ENCODE measurements around the gene RPL12.

Gene RPL12

GRCh38 chr9:127450830-127451607, at the start of gene RPL12, which contains the start of gene LRSAM1:
Gene RPL12, minus strand, starts transcription at chr9:127451406. Its CDS starts 89 bp downstream, at chr9:127451317.
Gene LRSAM1, plus strand, starts transcription at chr9:127451510. Its CDS starts 3,018 bp downstream, at chr9:127454528.
- peak; percentile 96 for DNase-seq (ENCODE audit: low spot score)

GRCh38 chr9:127500862-127501261, 49.7 kb upstream of the RPL12 start:
- no peak for DNase-seq (ENCODE audit: low spot score)

- DNase-seq (ENCODE audit: low spot score): no peak
These were observed 49.2 kb upstream of the RPL12 start for GRCh38 chr9:127500399-127500798.

DNA sequence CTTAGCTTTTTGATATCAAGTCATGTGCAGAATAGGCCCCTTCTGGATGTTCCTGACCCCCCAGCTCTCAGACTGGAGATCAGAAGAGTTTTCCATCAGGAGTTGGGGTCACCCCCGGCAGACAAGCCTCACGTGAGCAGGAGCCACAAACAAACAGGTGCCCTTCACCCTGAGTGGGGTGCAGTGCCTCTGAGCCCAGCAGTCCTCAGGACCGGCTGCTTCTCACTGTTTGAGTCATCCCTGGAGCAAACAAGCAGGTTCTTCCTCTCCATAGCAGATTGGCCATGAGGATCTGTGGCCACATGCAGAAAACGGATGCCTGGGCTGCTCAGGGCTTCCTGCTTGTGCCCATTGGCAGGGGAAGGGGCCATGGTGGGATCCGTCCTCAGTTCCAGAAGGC, 47.1 kb upstream of the RPL12 start:
- DNase-seq (ENCODE audit: low spot score): no peak

DNA sequence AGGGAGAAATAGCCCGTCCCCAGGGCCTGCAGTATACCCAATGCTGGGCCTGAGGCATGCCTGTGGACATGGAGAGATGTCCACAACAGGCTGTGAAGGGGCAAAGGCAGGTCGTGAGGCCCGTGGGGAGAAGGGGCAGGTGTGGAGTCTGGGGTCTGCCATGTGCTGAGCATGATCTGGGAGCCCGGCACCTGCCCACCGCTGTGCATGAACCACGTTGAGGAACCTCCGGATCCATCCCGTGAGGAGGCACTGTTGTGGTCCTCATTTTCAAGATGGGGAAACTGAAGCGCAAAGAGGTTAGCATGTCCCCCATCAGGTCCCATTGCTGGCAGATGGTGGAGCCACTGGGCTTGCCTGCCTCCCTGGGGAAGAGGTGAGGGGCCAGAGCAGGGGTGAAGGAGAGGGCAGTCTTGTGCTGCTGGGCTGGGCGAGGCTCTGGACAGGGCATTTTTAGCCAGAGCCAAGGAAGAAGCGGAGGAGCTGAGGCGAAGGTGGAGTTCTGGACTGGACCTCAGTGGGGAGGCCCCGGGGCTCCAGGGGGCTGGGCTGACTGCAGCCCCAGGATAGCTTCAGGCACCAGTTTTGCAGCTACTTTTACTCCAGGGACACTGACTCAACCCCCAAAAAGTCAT, 46.6 kb upstream of the RPL12 start:
- DNase-seq (ENCODE audit: low spot score): no peak

DNA sequence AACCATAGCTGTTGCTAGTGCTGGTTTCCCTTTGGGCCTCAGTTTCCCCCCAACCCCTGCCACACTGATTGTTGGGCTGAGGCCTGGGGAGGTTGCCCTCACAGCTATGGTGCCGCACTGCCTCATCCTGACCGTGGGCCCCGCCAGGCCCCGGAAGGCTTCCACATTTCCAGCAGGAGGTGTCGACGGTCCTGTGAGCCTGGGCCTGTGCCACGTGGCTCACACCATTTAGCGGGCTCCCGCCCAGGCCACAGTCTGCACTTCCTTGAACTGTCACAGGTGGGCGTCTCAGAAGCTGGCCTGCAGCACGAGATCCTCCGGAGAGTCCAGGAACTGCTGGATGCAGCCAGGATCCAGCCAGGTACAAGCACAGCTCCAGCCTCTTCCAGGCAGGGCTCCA, 45.8 kb upstream of the RPL12 start:
- no peak for DNase-seq (ENCODE audit: low spot score)

GRCh38 chr9:127495884-127496555, 44.8 kb upstream of the RPL12 start:
- no peak for DNase-seq (ENCODE audit: low spot score)

GRCh38 chr9:127494304-127494702, 43.1 kb upstream of the RPL12 start:
- DNase-seq (ENCODE audit: low spot score): no peak

DNA sequence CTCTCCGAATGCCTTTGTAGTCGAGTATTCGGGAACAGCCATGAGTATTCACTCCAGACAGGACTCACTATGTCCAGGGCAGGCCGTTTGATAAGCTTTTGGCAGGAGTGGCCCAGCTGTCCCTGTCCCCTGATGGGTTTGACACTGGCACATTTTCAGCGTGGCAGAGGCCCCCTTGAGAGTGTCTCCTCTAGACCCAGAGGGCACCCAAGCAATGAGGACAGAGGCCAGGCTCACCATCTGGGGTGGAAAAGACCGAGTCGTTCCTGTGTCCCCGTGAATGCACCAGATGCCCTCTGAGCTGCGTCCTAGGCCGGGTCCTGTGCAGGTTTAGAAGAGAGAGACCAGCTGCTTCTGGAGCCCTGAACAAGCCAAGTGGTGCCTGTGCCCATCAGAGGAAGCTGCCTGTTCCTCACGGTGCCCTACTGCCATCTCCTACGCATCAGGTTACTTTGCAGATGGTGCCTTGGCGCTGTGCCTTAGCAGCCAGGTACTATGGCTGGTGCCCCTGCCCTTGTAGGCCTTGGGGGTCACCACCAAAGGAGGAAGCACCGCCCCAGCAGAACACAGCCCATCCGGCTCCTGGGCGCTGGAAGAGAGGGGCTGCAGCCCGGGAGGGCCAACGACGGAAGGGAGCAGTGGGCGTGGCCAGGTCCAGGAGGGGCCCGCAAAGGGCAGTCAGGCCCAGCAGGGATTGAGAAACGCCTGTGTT, 42.5 kb upstream of the RPL12 start:
- no peak for DNase-seq (ENCODE audit: low spot score)

DNA sequence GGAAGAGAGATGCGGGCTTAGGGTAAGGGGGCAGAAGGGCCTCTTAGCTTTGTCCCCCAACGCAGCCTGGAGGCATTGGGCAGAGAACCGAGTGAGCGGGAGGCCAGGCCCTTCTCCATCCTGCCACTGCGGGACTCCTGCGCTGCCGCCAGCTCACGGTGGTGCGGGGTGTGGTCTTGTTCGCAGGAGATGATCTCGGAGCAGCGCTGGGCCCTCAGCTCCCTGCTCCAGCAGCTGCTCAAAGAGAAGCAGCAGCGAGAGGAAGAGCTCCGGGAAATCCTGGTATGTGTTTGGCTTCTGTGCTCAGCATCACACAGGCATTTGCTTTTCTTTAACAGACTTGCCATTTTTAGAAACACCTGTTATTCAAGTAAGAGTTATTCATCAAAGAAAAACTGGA, 41.4 kb upstream of the RPL12 start:
- DNase-seq (ENCODE audit: low spot score): no peak

GRCh38 chr9:127491516-127491915, 40.3 kb upstream of the RPL12 start:
- no peak for DNase-seq (ENCODE audit: low spot score)

DNA sequence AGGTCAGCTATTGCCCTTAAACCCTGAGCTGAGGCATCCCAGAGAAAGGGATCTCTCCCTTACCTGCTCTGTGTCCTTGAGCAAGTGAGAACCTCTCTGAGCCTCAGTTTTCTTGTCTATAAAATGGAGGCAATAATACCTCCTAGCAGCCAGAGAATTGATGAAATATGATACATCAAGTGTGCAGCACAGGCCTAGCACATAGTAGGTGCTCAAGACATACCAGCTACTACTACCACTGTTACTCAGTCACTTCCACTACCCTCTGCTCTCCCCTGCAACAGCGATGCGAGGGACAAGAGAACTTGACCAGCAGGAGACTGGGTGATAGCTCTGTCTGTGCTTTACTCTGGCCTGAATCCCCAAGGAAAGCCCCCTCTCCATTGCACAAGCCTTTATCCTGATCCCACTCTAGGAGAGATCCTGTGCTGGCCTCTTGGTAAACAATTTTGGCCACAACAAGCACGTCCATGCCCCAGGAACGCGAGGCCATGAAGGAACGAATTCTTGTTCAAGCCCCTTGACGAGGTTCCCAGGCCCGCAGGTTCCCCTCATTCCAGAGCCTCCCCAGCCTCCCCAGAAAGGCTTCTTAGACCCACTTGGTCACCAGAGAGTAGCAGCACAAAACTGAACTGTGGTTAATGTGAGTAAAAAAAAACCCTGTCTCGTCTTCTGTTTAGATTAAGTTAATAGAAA, 39.5 kb upstream of the RPL12 start:
- DNase-seq (ENCODE audit: low spot score): no peak

DNA sequence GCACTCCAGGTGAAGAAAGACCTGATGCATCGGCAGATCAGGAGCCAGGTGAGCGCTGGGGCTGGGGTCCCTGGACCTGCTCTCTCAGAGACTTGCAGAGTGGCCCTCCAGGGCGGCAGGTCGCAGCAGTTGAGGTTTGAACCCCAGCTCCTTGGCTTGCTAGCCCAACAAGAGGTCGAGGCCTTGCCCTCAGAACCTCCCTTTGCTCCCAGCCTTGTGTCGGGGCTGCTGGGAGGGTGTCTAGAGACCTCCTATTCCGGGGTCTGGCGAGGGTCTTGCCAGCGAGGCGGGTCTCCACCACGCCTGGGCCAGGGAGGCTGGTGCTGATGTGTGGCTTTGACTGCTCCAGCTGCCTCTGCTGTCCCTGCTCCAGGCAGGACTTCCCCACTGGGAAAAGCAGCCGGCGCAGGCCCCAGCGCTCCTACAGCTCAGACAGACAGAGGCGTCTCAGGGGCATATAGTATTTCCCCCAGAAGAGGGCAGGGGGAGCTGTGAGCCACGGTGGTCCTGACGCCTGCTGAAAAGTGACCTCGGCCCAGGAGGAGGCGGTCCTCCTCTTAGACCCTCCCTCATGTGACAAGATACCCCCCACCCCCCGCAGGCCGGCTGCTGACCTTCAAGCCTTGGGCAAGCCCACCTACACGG, 38.4 kb upstream of the RPL12 start:
- no peak for DNase-seq (ENCODE audit: low spot score)

DNA sequence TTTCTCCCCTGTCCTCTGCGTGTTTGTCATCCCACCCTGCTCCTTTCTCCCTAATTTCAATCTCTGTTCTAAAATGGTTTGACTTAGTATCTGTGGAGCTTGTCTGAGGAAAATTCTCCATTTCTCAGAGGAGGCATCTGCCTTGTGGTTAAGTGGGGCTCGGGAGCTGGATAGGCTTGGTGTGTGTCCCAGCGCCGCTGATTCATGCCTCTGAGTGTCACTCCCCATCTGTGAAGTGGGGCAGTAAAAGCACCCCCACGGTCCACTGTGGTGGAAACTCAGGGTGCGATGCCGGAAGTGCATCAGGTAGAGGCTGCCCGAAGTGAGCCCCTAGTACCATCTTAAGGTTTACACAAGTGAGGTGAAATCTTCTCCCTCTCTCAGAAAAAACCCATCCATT, 37.7 kb upstream of the RPL12 start:
- no peak for DNase-seq (ENCODE audit: low spot score)

- no peak for DNase-seq (ENCODE audit: low spot score)
These were observed 34.8 kb upstream of the RPL12 start for GRCh38 chr9:127485995-127486394.

DNA sequence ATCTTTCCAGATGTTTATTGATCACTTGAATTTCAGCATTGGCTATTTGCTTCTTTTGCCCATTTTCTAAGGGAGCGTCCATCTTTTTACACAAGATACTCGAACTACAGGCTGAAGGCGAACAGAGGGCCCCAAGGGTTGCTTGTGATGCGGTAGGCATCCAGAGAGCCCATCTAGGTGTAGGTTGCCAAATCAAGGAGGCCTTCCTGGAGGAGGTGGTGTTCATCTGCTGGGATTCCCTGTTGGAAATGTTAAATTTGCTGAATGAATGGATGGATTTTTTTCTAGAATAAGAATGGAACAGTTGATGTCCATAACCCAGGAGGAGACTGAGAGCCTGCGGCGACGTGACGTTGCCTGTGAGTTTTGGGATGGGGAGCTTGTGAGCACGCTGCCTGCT, 31.5 kb upstream of the RPL12 start:
- no peak for DNase-seq (ENCODE audit: low spot score)

DNA sequence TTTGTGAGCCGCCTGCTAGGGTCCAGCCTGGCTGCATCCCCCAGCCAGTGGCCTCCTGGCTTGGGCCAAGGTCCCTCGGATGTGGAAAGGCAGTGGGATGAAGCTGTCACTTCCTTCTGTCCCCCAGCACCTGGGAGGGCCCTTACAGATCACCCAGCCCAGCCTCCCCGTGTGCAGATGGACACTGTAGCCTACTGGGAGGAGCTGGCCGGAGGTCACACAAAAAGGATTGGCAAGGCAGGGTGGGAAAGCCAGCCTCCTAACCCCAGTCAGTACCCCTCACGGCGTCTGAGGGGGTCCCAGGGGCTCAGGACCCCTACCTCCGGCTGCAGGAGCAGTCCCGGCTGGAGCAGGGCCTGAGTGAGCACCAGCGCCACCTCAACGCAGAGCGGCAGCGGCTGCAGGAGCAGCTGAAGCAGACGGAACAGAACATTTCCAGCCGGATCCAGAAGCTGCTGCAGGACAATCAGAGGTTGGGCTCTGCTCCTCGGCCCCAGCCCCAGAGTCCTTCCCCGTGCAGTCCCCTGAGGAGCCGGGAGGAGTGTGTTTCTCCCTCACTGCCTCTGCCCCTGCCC, 28.4 kb upstream of the RPL12 start:
- no peak for DNase-seq (ENCODE audit: low spot score)

DNA sequence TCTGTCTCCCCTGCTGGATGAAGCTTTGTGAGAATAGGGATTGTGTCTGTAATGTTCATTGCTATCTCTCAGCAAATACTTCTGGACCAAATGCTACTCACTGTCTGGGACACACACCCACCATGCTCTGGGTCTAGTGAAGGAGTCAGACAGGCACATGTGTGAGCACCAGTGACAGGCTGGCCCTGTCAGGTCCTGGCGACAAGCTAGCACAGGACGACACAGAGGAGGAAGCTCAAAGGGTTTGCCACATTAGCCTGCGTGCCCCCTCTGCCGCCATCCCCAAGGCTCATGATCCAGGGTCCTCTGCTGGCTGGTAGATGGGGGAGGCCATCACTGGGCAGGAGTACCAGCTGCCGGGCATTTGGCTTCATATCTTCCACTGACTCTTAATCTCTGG, 23.4 kb upstream of the RPL12 start:
- no peak for DNase-seq (ENCODE audit: low spot score)

GRCh38 chr9:127473932-127474331, 22.7 kb upstream of the RPL12 start:
- DNase-seq (ENCODE audit: low spot score): no peak

DNA sequence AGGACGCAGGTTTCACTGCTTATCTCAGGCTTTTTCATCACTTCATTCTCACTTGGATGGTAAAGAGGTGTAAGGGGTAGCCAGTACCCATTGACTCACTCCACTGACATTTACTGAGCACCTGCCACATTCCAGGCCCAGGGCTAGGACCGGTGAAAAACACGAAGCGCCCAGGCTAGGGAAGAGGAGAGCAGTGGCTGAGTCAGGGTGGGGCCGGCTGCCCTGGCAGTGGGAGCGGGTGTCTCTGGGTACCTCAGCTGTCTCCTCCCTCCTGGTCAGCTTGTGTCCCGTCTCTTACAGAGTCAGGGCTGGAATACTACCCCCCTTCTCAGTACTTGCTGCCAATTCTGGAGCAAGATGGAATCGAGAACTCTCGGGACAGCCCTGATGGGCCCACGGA, 22.3 kb upstream of the RPL12 start:
- DNase-seq (ENCODE audit: low spot score): no peak

- DNase-seq (ENCODE audit: low spot score): no peak
These were observed 19.5 kb upstream of the RPL12 start for GRCh38 chr9:127470662-127471061.

All from AG08396 (cell line).